NCI-H748 treated with DMSO at 0.1 percent for 48 hours (cell line): Measurements from ENCODE around the gene SLC7A11.

Experiments
- DNase-seq: peaks from one replicate; lab custom pipeline; 2025; lab: John Stamatoyannopoulos, UW

Gene SLC7A11

DNA sequence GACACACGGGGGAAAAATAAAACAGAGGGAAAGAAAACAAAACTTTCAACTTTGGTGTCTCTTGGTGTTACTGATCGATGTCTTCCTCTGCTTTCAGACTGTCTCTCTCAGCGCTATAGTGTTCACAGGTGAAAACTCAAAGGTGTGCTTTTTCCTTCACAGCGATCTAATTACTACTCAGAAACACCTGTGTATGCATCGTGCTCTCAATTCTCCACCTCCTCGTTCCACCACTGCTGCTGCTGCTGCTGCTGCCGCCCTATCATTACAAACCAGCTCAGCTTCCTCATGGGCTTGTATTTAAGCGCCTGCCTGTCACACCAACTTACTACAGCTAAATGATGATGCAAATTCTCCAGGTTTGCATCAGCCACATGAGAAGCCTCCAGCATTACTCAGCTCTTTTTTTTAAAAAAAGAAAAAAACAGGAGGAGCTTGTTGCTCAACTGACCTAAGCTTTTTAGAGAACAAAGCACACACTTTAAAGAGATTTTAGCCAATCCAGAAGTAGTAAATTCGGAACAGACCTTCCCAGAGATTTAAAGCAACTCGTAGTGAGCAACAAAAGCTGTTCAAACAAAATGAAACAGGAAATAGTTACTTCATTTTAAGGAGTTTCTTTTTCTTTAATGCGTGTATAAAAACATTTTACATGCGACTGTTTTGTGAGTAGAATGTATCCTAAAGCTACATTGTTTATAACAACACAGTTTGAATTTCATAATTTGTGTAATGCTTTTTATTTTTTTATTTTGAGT is at the start of gene SLC7A11:
Gene SLC7A11, minus strand, starts transcription at position 274 of the 758 bp plus-strand sequence. CDS start 280 bp downstream, outside the sequence.
- DNase-seq = peak; percentile 89

DNA sequence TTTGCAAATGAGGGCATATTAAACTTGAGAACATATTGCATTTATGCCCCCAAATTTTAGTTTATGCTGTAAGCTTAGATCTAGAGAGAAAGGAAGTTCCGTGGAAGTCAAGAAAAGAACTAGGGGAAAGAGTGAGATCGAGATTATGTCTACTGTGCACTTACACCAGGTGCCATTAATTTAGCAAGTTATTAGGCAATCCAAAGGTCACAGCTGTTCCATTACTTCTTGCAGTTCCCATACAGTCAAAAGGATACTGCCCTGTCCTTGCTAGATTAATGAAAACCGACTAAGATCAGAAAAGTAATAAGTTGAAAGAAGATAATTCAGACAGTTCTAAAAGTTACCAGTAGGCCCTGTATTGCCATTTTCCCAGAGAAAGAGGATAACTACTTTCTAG is 49.3 kb upstream of the SLC7A11 start:
- no peak for DNase-seq

DNA sequence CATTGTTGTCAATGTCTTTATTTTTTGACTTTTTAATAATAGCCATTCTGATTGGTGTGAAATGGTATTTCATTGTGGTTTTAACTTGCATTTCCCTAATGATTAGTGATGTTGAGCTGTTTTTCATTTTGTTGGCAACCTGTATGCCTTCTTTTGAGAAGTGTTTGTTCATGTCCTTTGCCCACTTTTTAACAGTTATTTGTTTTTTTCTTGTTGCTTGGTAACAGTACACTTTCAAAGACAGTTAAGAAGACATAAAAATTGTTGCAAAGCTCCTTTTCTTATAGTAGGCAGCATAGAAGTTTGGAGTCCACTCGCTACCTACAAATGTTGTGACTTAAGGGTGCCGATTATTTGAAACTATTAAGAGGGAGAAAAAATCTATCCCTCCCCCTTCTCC is 48.7 kb upstream of the SLC7A11 start:
- no peak for DNase-seq

DNA sequence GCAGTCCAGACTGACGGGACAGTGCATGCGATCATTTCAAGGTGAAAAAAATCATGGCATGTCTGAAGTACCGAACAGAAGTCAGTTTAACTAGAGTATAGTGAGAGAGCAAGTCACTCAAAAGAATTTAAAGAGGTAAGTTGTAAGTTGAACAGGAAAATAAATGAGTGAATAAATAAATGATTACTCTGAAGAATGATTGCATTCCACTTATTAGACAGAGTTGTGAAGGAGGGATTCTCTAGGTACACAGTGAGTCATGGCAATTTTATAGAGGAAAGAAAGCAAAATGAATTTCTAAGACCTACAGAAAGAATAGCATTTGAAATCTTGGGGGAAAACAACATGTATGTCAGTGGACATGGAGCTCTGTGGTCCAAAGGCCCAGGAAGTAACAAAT is 37.1 kb upstream of the SLC7A11 start:
- DNase-seq = no peak

DNA sequence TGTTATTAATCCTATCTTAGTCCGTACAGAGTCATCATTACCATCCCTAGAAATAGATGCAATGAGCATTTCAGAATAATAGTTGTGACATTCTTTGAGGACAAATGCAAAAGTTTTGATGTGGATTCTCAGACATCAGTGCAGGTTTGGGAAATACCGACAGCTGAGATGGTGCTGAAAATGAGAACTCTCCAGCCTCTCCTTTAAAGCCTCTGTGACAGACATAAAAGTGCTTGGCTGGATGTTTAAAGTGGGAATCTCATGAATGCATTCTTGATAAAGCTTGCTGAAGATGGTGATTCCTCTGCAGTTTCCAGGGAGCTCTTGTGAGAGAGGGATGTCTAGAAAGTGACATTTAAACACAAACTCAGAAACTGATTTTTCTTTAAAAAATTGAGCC is 35.0 kb upstream of the SLC7A11 start:
- no peak for DNase-seq

- DNase-seq = no peak
Observed at GRCh38 chr4:138275963-138276621, 33.9 kb upstream of the SLC7A11 start.

GRCh38 chr4:138275216-138275615 is 33.1 kb upstream of the SLC7A11 start:
- no peak for DNase-seq

DNA sequence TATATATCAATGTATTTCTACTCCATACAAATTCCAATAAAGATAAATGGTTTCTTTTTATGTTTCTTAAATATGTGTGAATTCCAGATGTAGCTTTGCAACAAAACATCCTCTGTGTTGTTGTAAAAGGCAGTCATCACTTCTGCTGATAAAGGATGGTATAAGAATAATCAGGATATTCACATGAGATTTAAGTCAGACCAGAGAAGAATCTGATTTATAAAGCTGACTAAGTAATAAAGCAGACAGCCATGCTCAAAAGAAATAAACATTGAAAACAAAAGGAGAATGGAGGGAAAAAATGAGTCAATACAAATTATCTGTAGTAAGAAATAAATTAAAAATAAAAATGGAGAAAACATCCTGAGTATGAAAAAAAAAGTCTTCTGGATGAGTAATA is 27.0 kb upstream of the SLC7A11 start:
- DNase-seq = no peak

DNA sequence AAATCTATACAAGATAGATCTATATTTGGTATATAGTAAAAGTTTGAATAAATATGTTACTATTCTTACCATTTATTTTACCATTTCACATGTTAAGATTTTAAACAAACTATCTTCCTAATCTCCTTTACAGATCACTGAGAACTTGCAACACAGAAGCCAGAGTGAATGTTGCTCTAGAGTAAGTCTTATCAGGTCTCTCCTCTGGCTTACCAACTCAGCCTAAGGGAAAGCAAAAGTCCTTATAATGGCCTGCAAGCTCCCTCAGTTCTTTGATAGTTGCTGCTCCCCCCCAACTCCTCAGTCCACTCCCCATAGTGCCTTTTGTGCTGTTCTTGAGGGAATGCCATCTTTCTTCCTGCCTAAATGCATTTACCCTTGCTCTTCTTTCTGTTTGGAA is 25.7 kb upstream of the SLC7A11 start:
- DNase-seq = no peak

- no peak for DNase-seq
Observed at GRCh38 chr4:138266948-138267347, 24.8 kb upstream of the SLC7A11 start.

DNA sequence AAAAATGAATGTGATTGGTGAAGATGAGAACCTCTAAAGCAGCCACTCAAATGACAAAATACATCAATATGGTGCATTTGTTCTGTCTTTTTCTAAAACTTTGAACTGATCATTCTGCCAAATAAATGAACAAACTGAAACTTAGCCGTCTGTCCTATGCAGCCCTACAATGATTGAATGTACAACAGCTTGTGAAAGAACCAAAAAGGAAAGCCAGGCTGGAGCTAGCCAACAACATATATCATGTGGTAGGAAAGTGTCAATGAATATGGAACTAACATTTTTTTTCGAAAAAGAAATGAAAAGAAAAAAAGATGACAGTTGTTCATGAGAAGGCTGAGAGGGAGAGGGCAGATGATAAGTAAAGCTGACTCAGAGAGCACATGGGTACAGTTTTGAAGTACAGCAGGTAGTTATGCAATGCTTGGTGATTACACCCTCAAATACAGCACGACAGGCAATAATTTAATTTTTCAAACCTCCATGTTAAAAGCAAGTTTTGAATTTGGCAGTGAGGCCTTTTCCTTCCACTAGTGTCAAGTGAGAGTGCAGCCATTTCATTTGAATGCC is 21.2 kb upstream of the SLC7A11 start:
- no peak for DNase-seq

- DNase-seq = no peak
Observed at GRCh38 chr4:138262469-138262868, 20.3 kb upstream of the SLC7A11 start.

DNA sequence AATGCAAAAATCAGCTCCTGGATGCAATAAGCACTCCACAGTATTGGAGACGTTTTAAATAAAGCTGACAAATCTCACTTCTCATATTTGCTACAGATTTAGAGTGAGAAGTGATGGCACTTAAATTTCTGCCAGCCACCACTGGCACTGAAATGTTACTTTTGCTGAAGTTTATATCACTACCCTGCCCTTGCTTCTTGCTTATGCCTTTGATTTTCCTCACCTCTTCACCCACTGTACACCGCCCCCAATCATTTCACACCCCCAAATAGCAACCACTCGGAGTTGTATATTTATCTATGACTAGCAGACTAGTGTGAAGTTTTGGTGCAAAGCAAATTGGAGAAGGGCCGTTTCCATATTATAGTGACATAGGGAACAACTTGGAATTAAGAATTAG is 19.9 kb upstream of the SLC7A11 start:
- DNase-seq = no peak

DNA sequence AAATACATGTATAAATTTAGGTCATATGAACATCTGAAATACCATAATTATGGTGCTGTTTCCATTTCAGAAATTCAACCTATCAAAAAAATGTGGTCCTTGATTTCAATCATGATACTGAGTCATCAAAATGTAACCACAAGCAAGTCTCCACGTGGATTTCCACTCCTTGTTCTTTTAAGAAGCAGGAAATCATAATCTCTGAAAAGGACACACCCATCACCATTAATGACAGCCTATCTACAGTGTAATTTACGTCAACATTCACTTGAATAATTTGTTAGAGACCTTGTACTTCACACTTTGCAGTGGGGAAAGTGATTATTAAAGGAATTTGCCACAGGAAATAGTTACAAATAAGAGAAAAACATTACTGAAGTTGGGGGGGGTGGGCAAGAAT is 17.7 kb upstream of the SLC7A11 start:
- peak; percentile 9 for DNase-seq

GRCh38 chr4:138259271-138259670 is 17.1 kb upstream of the SLC7A11 start:
- DNase-seq = no peak

- no peak for DNase-seq
Observed at GRCh38 chr4:138256608-138257007, 14.5 kb upstream of the SLC7A11 start.

GRCh38 chr4:138255917-138256597 is 13.9 kb upstream of the SLC7A11 start:
- no peak for DNase-seq

DNA sequence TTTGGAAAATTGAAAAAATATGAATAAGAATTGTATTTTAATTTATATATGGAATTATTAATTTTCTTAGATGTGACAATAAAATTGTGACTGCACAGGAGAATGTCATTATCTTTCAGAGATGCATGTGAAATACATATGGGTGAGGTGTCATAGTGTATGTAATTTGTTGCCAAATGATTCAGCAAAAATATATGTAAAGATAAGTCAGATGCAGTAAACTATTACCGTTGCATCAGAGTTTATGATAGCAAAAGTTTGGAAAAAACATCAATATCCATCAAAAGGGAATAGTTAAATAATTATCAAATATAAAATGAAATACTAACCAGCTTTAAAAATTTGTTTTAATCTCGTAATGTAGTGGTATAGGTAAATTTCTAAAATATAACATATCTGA is 10.4 kb upstream of the SLC7A11 start:
- no peak for DNase-seq

DNA sequence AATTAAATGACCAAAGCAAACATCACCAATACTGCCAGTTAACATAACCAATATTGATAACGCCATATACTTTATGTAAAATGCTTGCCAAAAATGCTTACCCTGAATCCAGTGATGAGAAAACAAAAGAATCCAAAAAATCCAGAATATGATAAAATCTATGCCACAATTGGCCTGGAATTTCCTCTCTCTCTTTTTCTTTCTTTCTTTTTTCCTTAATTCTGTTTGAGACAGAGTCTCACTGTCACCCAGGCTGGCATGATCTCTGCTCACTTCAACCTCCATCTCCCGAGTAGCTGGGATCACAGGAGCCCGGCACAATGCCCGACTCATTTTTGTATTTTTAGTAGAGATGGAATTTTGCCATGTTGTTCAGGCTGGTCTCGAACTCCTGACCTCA is 9.8 kb upstream of the SLC7A11 start:
- no peak for DNase-seq

DNA sequence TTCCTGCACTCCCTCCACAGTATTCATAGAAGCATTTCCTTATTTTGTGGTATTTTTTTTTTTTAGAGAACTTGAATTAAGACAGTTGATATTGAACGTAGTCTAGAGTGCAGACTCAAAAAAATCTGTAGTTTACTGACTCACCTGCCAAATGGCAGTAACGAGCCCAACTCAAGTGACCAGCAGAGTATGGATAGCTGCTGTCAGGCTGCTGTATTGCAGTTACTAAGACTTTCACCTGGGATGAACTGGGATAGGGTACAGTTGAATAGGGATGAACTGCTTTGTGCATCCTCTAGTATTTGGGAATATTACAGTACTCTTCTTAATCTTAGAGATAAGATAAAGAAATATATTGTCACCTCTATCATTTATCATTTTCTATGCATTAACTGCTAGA is 7.0 kb upstream of the SLC7A11 start:
- DNase-seq = no peak

DNA sequence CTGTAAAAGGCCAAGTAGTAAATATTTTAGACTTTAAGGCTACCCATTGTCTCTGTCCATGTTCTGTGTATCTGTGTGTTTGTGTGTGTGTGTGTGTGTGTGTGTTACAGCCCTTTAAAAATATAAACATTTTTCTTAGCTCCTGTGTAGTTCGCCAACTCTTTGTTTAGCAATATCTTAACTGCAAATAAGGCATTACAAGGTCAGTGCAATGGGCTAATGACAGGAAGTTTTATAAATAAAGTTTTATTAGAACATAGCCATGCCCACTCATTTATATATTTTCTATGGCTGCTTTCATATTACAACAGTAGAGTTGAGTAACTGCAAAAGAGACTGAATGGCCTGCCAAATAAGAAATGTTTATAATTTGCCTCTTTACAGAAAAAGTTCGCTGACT is 5.9 kb upstream of the SLC7A11 start:
- no peak for DNase-seq

GRCh38 chr4:138247643-138248042 is 5.5 kb upstream of the SLC7A11 start:
- no peak for DNase-seq

GRCh38 chr4:138243369-138243768 is 1.2 kb upstream of the SLC7A11 start:
- DNase-seq = peak; percentile 12
